HFFc6 (cell line): ENCODE results near the gene PLIN3. TPM values are rescaled to one million over a fixed set of nuclear protein-coding genes. Genes with fewer than 3 reads are reported as not detected.

ENCODE experiments used
- DNase-seq: peaks from one replicate; pipeline ENCODE4 v3.0.0-alpha.2; 2018
- H3K27ac Mint-ChIP-seq: 2 replicates; pipeline ENCODE4 v1.8.0; 2020; ENCODE audit warnings: mild to moderate bottlenecking, mixed read lengths
- H3K27me3 Mint-ChIP-seq: 2 replicates; pipeline ENCODE4 v1.8.0; 2021; ENCODE audit warnings: mild to moderate bottlenecking, moderate library complexity, mixed read lengths; ENCODE audit not compliant: insufficient read depth
- H3K36me3 Mint-ChIP-seq: 2 replicates; pipeline ENCODE4 v1.8.0; 2021; ENCODE audit warnings: low read depth, mixed read lengths
- H3K4me1 Mint-ChIP-seq: 2 replicates; pipeline ENCODE4 v1.8.0; 2020; ENCODE audit warnings: low read depth, mixed read lengths
- H3K4me3 Mint-ChIP-seq: 2 replicates; pipeline ENCODE4 v1.8.0; 2020; ENCODE audit warnings: mild to moderate bottlenecking, moderate library complexity, mixed read lengths
- H3K9me3 Mint-ChIP-seq: 2 replicates; pipeline ENCODE4 v1.8.0; 2020; ENCODE audit warnings: mild to moderate bottlenecking, mixed read lengths
- CTCF ChIP-seq: fragments of 200-600 bp; sonication (generic); IDR thresholded peaks from 2 replicates; pipeline ENCODE4 v1.5.0; 2021; ENCODE audit warnings: antibody characterized with exemption, mild to moderate bottlenecking
- total RNA-seq, 6 experiments: library from RNA; stranded (reverse); fragmentation: NEBNext Ultra II Directional; extraction: Animal tissue kit (Norgen Biotek cat#: 25700); gene quantifications; 2 replicates in 1 of 6; 3 replicates in 5 of 6; pipeline ENCODE4 v1.2.3, GENCODE V29; 2021

PLIN3 gene
- total RNA-seq, 6 experiments from 2014 or later: 250 to 300 (median 266) TPM

GRCh38 chr19:4791183-4792018, 76.1 kb downstream of the PLIN3 start, which contains the start of gene FEM1A:
TSS of gene FEM1A (plus strand) at chr19:4791734. CDS start at chr19:4791855, 121 bp downstream.
- peak; percentile 99 for TF ChIP-seq CTCF
- peak; percentile 100 for DNase-seq
- peak within 1 kb of the TSS; percentile 86 for H3K4me3 Mint-ChIP-seq
- peak within 1 kb of the TSS; percentile 89 for H3K27ac Mint-ChIP-seq
- H3K4me1 Mint-ChIP-seq: peaks cover 6% of the 10 kb centered on the region; the same call in 1 of the 2 replicates
- H3K27me3 Mint-ChIP-seq: peaks cover 2% of the 10 kb centered on the region
- no peaks in the 10 kb centered on the region for H3K9me3 Mint-ChIP-seq
- H3K36me3 Mint-ChIP-seq: peaks cover 7% of the 10 kb centered on the region

Other genes starting within 250 kb of the PLIN3 start
- gene TNFAIP8L1, start 228.2 kb downstream of the PLIN3 start, total RNA-seq: 1 to 10 TPM; 4.5 to 8.2 (median 6.7) TPM
- 100 to 1,000 TPM; 266 to 322 (median 283) TPM for gene MYDGF, start 197.3 kb downstream of the PLIN3 start, total RNA-seq
- gene DPP9, start 143.8 kb downstream of the PLIN3 start, total RNA-seq: 10 to 100 TPM; 68.4 to 82.2 (median 80.1) TPM
- gene FEM1A, start 75.9 kb downstream of the PLIN3 start, total RNA-seq: 10 to 100 TPM in 1 of 6 experiments, 1 to 10 TPM in 5; 8.4 to 10.2 (median 9.0) TPM
- gene TICAM1, start 36.0 kb downstream of the PLIN3 start, total RNA-seq: 10 to 100 TPM; 16.4 to 21.6 (median 18.4) TPM
- gene ARRDC5, start 35.2 kb upstream of the PLIN3 start, total RNA-seq: not detected
- gene UHRF1, start 41.8 kb upstream of the PLIN3 start, total RNA-seq: 10 to 100 TPM; 41.9 to 74.1 (median 70.1) TPM
- gene KDM4B, start 101.4 kb upstream of the PLIN3 start, total RNA-seq: 10 to 100 TPM; 17.0 to 27.2 (median 20.3) TPM